Spleen (tissue), 11 donors: ENCODE data around the gene SIRT7. TPM values are rescaled to one million over a fixed set of nuclear protein-coding genes. Genes with fewer than 3 reads are reported as not detected.

Experiments used
- DNase-seq: peaks from one replicate; pipeline ENCODE4 v3.0.0-alpha.2; 2020
- H3K27ac ChIP-seq, 8 donors: fragments of 200-600 bp; sonication (generic) in 7 of 8; 1 replicate in 4 of 8; 2 replicates in 4 of 8; pipeline versions ENCODE4 v1.5.0 to v1.8.0; 2016 to 2021; ENCODE audit warnings: inconsistent platforms in 4 of 8, mild to moderate bottlenecking in 4 of 8, moderate library complexity in 1 of 8
- H3K27me3 ChIP-seq, 7 donors: fragments of 200-600 bp; sonication (generic) in 6 of 7; replicated peaks in 1 of 7; 1 replicate in 4 of 7; 2 replicates in 3 of 7; pipeline versions ENCODE4 v1.5.0 to v1.8.0; 2016 to 2021; ENCODE audit warnings: inconsistent platforms in 3 of 7, mild to moderate bottlenecking in 1 of 7
- H3K36me3 ChIP-seq, 6 donors: fragments of 200-600 bp; sonication (generic) in 5 of 6; 1 replicate in 4 of 6; 2 replicates in 2 of 6; pipeline versions ENCODE4 v1.5.0 to v1.8.0; 2016 to 2021; ENCODE audit warnings: inconsistent platforms in 2 of 6
- H3K4me1 ChIP-seq, 6 donors: fragments of 200-600 bp; sonication (generic) in 5 of 6; 1 replicate in 3 of 6; 2 replicates in 3 of 6; pipeline versions ENCODE4 v1.5.0 to v1.8.0; 2016 to 2021; ENCODE audit warnings: inconsistent platforms in 3 of 6
- H3K4me3 ChIP-seq, 8 donors: fragments of 200-600 bp; sonication (generic) in 7 of 8; 1 replicate in 4 of 8; 2 replicates in 4 of 8; pipeline versions ENCODE4 v1.5.0 to v1.8.0; 2016 to 2021; ENCODE audit warnings: inconsistent platforms in 4 of 8, mild to moderate bottlenecking in 4 of 8, moderate library complexity in 2 of 8
- H3K9me3 ChIP-seq, 8 donors: fragments of 200-600 bp; sonication (generic) in 7 of 8; 1 replicate in 4 of 8; 2 replicates in 4 of 8; pipeline versions ENCODE4 v1.5.0 to v1.8.0; 2016 to 2021; ENCODE audit warnings: inconsistent platforms in 4 of 8
- CTCF ChIP-seq, 11 experiments: fragments of 200-600 bp in 7 of 11; fragments of 450-650 bp in 4 of 11; sonication (generic) in 4 of 11; IDR thresholded peaks in 8 of 11; conservative IDR thresholded peaks in 3 of 11; 1 replicate in 7 of 11; 2 replicates in 4 of 11; pipeline versions ENCODE4 v1.4.0 to v1.8.0; 2016 to 2021; ENCODE audit warnings: antibody characterized with exemption in 11 of 11, inconsistent platforms in 4 of 11, mild to moderate bottlenecking in 1 of 11
- POLR2A ChIP-seq, 3 donors: fragments of 450-650 bp; IDR thresholded peaks; one replicate each; pipeline ENCODE4 v1.5.1; 2017; ENCODE audit warnings: antibody characterized with exemption in 3 of 3, mild to moderate bottlenecking in 1 of 3
- POLR2AphosphoS5 ChIP-seq, 3 donors: sonication (generic); formaldehyde crosslinking; IDR thresholded peaks; one replicate each; pipeline ENCODE4 v1.5.1; 2017; ENCODE audit warnings: antibody characterized with exemption in 3 of 3
- WGBS, 5 donors: extraction: QIAGEN DNeasy Blood & Tissue Kit in 3 of 5; methylation state at CpG; one replicate each; pipeline versions ENCODE4 v1.1.5 to v1.1.7; 2013 to 2018; 5-methylcytosine and 5-hydroxymethylcytosine counted together
- intact Hi-C: fragments of 100-400 bp; cut with DNase I; formaldehyde crosslinking; loops from one replicate; pipeline ENCODE4 v1.15.0; 2023; ENCODE audit warnings: low total_unique reads
- polyA plus RNA-seq, 3 donors: library from polyadenylated mRNA; stranded (reverse); fragments of 200-250 nt; gene quantifications; one replicate each; pipeline ENCODE4 v1.2.1, GENCODE V29; 2013
- total RNA-seq, 7 donors: library from RNA; depleted of rRNA in 3 of 7; stranded (reverse); fragments of >200 nt in 3 of 7; fragmentation: NEBNext Ultra II Directional in 4 of 7; extraction: Animal tissue kit (Norgen Biotek cat#: 25700) in 4 of 7; gene quantifications; one replicate each; pipeline versions ENCODE4 v1.1.0 to v1.2.1, GENCODE V29; 2016 to 2021
- donor health status: healthy with polysubstance abuse.
- donor health status: DM: no; HTN: no; CAD: no; lungs with moderate emphysema.
- donor health status: DM: no; HTN: no; CAD: no.
- donor health status: Bipolar disorder and iron deficiency.
- donor health status: healthy.
- donor health status: DM: no; HTN: no; CAD: no.
- donor health status: DM: yes; HTN: yes; CAD: no.

SIRT7 gene
- total and polyA plus RNA-seq, 10 donors = 28.5 to 54.5 (median 39.1) TPM

- H3K4me1 ChIP-seq = peaks cover 8 to 40% (median 28%) of the 10 kb centered on the region in 6 donors
- H3K9me3 ChIP-seq = no peaks in the 10 kb centered on the region
- H3K27me3 ChIP-seq = peaks cover 0 to 11% (median under 1%) of the 10 kb centered on the region in 7 donors
- no peak overlapping the region for H3K4me3 ChIP-seq
- 91 to 96% (median 93%) methylated on average over 12 to 26 of the region's 26 CpGs for WGBS, 5 donors
- DNase-seq = no peak
- H3K36me3 ChIP-seq = peaks cover 0 to 71% (median 21%) of the 10 kb centered on the region in 6 donors
- H3K27ac ChIP-seq = no peak overlapping the region
- TF ChIP-seq POLR2A (IDR thresholded peaks at IDR 0.05) = no peak
- no peak for TF ChIP-seq CTCF (IDR thresholded peaks at IDR 0.05 in 8 of 11, conservative IDR thresholded peaks at IDR 0.05 in 3 of 11)
- TF ChIP-seq POLR2AphosphoS5 (IDR thresholded peaks at IDR 0.05) = no peak
- intact Hi-C loops = no loop called here
These were observed 10.5 kb downstream of the SIRT7 start for GRCh38 chr17:81907219-81908145.

- Histone ChIP-seq H3K4me3 (no peak overlapping the region), H3K27ac (no peak overlapping the region), H3K4me1 (peaks cover 10 to 40% (median 33%) of the 10 kb centered on the region in 6 donors), H3K27me3 (peaks cover 0 to 20% (median 9%) of the 10 kb centered on the region in 7 donors), H3K36me3 (peaks cover 0 to 62% (median 15%) of the 10 kb centered on the region in 6 donors), H3K9me3 (no peaks in the 10 kb centered on the region)
- intact Hi-C loops = no loop called here
- TF ChIP-seq POLR2AphosphoS5 (IDR thresholded peaks at IDR 0.05) (no peak), CTCF (IDR thresholded peaks at IDR 0.05 in 8 of 11, conservative IDR thresholded peaks at IDR 0.05 in 3 of 11) (no peak), POLR2A (IDR thresholded peaks at IDR 0.05) (no peak)
- DNase-seq = no peak
- WGBS, 5 donors = 89 to 97% (median 92%) methylated on average over 7 to 15 of the region's 15 CpGs
These were observed 11.3 kb downstream of the SIRT7 start for GRCh38 chr17:81906476-81907218.

- Histone ChIP-seq H3K27me3 (peaks cover 0 to 26% (median 16%) of the 10 kb centered on the region in 7 donors), H3K4me3 (no peak overlapping the region), H3K4me1 (peaks cover 8 to 43% (median 35%) of the 10 kb centered on the region in 6 donors), H3K9me3 (no peaks in the 10 kb centered on the region), H3K27ac (no peak overlapping the region), H3K36me3 (peaks cover 0 to 63% (median 15%) of the 10 kb centered on the region in 6 donors)
- intact Hi-C loops = no loop called here
- TF ChIP-seq POLR2AphosphoS5 (IDR thresholded peaks at IDR 0.05) (no peak), CTCF (IDR thresholded peaks at IDR 0.05 in 8 of 11, conservative IDR thresholded peaks at IDR 0.05 in 3 of 11) (no peak), POLR2A (IDR thresholded peaks at IDR 0.05) (no peak)
- no peak for DNase-seq
- WGBS, 5 donors = 90 to 99% (median 96%) methylated on average over 10 of the region's 10 CpGs
These were observed 12.0 kb downstream of the SIRT7 start for GRCh38 chr17:81905993-81906392.
